ENCODE results near the gene KMT2A. TPM values are rescaled to one million over a fixed set of nuclear protein-coding genes. Genes with fewer than 3 reads are reported as not detected.

Gene KMT2A
- total and polyA plus RNA-seq, 2 experiments from 2014 or later, result 34.3 to 72.2 TPM

GRCh38 chr11:118434123-118434552, 2.2 kb upstream of the KMT2A start (continued):
- TF ChIP-seq, protein P1, sequence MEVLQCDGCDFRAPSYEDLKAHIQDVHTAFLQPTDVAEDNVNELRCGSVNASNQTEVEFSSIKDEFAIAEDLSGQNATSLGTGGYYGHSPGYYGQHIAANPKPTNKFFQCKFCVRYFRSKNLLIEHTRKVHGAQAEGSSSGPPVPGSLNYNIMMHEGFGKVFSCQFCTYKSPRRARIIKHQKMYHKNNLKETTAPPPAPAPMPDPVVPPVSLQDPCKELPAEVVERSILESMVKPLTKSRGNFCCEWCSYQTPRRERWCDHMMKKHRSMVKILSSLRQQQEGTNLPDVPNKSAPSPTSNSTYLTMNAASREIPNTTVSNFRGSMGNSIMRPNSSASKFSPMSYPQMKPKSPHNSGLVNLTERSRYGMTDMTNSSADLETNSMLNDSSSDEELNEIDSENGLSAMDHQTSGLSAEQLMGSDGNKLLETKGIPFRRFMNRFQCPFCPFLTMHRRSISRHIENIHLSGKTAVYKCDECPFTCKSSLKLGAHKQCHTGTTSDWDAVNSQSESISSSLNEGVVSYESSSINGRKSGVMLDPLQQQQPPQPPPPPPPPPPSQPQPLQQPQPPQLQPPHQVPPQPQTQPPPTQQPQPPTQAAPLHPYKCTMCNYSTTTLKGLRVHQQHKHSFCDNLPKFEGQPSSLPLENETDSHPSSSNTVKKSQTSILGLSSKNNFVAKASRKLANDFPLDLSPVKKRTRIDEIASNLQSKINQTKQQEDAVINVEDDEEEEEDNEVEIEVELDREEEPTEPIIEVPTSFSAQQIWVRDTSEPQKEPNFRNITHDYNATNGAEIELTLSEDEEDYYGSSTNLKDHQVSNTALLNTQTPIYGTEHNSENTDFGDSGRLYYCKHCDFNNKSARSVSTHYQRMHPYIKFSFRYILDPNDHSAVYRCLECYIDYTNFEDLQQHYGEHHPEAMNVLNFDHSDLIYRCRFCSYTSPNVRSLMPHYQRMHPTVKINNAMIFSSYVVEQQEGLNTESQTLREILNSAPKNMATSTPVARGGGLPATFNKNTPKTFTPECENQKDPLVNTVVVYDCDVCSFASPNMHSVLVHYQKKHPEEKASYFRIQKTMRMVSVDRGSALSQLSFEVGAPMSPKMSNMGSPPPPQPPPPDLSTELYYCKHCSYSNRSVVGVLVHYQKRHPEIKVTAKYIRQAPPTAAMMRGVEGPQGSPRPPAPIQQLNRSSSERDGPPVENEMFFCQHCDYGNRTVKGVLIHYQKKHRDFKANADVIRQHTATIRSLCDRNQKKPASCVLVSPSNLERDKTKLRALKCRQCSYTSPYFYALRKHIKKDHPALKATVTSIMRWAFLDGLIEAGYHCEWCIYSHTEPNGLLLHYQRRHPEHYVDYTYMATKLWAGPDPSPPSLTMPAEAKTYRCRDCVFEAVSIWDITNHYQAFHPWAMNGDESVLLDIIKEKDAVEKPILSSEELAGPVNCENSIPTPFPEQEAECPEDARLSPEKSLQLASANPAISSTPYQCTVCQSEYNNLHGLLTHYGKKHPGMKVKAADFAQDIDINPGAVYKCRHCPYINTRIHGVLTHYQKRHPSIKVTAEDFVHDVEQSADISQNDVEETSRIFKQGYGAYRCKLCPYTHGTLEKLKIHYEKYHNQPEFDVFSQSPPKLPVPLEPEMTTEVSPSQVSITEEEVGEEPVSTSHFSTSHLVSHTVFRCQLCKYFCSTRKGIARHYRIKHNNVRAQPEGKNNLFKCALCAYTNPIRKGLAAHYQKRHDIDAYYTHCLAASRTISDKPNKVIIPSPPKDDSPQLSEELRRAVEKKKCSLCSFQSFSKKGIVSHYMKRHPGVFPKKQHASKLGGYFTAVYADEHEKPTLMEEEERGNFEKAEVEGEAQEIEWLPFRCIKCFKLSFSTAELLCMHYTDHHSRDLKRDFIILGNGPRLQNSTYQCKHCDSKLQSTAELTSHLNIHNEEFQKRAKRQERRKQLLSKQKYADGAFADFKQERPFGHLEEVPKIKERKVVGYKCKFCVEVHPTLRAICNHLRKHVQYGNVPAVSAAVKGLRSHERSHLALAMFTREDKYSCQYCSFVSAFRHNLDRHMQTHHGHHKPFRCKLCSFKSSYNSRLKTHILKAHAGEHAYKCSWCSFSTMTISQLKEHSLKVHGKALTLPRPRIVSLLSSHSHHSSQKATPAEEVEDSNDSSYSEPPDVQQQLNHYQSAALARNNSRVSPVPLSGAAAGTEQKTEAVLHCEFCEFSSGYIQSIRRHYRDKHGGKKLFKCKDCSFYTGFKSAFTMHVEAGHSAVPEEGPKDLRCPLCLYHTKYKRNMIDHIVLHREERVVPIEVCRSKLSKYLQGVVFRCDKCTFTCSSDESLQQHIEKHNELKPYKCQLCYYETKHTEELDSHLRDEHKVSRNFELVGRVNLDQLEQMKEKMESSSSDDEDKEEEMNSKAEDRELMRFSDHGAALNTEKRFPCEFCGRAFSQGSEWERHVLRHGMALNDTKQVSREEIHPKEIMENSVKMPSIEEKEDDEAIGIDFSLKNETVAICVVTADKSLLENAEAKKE (CRISPR knock-in tag; IDR thresholded peaks at IDR 0.05), result no peak

DNA sequence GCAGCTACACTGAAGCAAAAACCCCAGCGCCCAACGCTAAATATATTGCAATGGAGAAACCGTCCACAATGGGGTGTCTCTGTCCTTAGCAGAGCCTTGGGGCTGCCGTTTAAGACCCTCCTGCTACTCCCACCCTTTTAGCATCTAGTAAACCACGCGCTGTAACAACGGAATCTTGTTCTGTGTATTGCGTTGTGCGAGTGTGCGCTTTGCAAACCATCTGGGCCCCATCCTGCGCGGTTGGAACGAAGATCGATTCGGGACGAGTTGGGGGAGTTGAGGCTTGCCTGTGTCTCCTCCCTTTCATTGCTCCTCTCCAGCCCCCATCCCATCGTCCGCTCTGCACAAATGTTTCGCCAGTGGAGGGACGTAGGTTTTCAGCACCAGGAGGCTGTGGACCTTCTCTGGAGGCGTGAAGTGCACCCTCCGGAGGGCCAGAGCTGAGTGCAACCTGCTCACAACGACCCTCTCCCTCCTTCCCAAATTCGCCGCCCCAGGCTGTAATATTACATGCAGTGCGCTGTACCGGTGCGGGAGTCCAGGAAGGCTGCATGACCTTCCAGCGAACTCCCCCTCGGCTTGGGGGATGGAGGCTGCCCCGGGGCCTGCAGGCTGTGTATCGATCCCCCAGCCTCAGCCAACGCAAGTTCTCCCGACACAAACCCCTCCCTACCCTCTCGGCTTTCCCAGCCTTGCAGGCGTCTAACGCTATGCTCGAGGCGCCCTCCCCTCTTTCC, 1.6 kb upstream of the KMT2A start:
- no peaks in the 10 kb centered on the region for H3K36me3 ChIP-seq (ENCODE audit: insufficient read depth)
- peak overlapping the region; percentile 96 for H3K4me2 ChIP-seq
- H3K27ac Mint-ChIP-seq, result peak overlapping the region; percentile 98
- peak; percentile 33 for ATAC-seq
- DNase-seq (ENCODE audit: low spot score), result peak; percentile 73
- peak overlapping the region; percentile 92 for H2AFZ ChIP-seq
- peak overlapping the region; percentile 77 for H3K4me3 ChIP-seq
- peaks cover 11% of the 10 kb centered on the region; the same call in 1 of the 2 replicates for H3F3A ChIP-seq (replicated peaks; ENCODE audit: low read depth)
- H3K36me3 Mint-ChIP-seq (ENCODE audit: low read depth), result peaks cover 6% of the 10 kb centered on the region; the same call in 2 of the 3 replicates
- H3K4me1 Mint-ChIP-seq, result peaks cover 19% of the 10 kb centered on the region
- H3K79me2 ChIP-seq (replicated peaks; ENCODE audit: insufficient read depth), result peaks cover 31% of the 10 kb centered on the region
- H3K4me1 ChIP-seq (ENCODE audit: insufficient read depth), result peaks cover 23% of the 10 kb centered on the region
- H3K27me3 Mint-ChIP-seq (ENCODE audit: insufficient read depth, low read depth, poor library complexity), result peaks cover 16% of the 10 kb centered on the region
- H3K9me2 ChIP-seq (ENCODE audit: insufficient read depth), result no peaks in the 10 kb centered on the region
- H3K27ac ChIP-seq (ENCODE audit: low read depth), result peak overlapping the region; percentile 97
- H4K20me1 ChIP-seq (replicated peaks; ENCODE audit: insufficient read depth), result peaks cover 22% of the 10 kb centered on the region
- H3K4me3 Mint-ChIP-seq, result peak overlapping the region; percentile 97
- H3K9me3 Mint-ChIP-seq, result no peaks in the 10 kb centered on the region; the same call in 2 of the 3 replicates
- H3K27me3 ChIP-seq (ENCODE audit: insufficient read depth), result peaks cover 14% of the 10 kb centered on the region
- TF ChIP-seq REST (IDR thresholded peaks at IDR 0.05; ENCODE audit: unreplicated experiment), result peak; percentile 71
- TF ChIP-seq, protein P1 (CRISPR knock-in tag; IDR thresholded peaks at IDR 0.05), result no peak
- no peak for TF ChIP-seq NANOG (IDR thresholded peaks at IDR 0.05; ENCODE audit: borderline replicate concordance)
- TF ChIP-seq POLR2AphosphoS5 (IDR thresholded peaks at IDR 0.05; ENCODE audit: low read depth), result no peak
